OCI-LY1 (cell line): ENCODE measurements around the gene FBLIM1.

Source experiments
- H2AFZ ChIP-seq: fragments of 200-600 bp; sonication (generic), shearing (Covaris generic); 2 replicates; pipeline ENCODE4 v1.6.0; 2014; ENCODE audit warnings: antibody characterized with exemption, mild to moderate bottlenecking, low read length
- H3F3A ChIP-seq: fragments of 200-600 bp; sonication (generic), shearing (Covaris generic); 2 replicates; pipeline ENCODE4 v1.6.0; 2014; ENCODE audit warnings: mild to moderate bottlenecking, antibody characterized with exemption, low read length, moderate library complexity; ENCODE audit not compliant: insufficient read depth
- H3K27ac ChIP-seq: fragments of 200-600 bp; sonication (generic); 2 replicates; pipeline ENCODE4 v1.5.1; 2014; ENCODE audit warnings: low read length, mixed run types, mild to moderate bottlenecking, low read depth; ENCODE audit not compliant: poor library complexity, severe bottlenecking
- H3K27me3 ChIP-seq: fragments of 200-600 bp; sonication (generic); 2 replicates; pipeline ENCODE4 v1.6.0; 2014; ENCODE audit warnings: antibody characterized with exemption, mild to moderate bottlenecking, low read length, moderate library complexity; ENCODE audit not compliant: insufficient read depth
- H3K36me3 ChIP-seq: fragments of 200-600 bp; sonication (generic); 2 replicates; pipeline ENCODE4 v1.6.1; 2014; ENCODE audit warnings: mild to moderate bottlenecking, antibody characterized with exemption, low read length, moderate library complexity, mixed read lengths; ENCODE audit not compliant: insufficient read depth
- H3K4me1 ChIP-seq: fragments of 200-600 bp; sonication (generic); 2 replicates; pipeline ENCODE4 v1.5.1; 2014; ENCODE audit warnings: mild to moderate bottlenecking, low read length, moderate library complexity; ENCODE audit not compliant: insufficient read depth, severe bottlenecking
- H3K4me2 ChIP-seq: fragments of 200-600 bp; sonication (generic), shearing (Covaris generic); 2 replicates; pipeline ENCODE4 v1.6.1; 2014; ENCODE audit warnings: low read length
- H3K4me3 ChIP-seq: fragments of 200-600 bp; sonication (generic); 2 replicates; pipeline ENCODE4 v1.5.1; 2014; ENCODE audit warnings: low read length, low read depth, mild to moderate bottlenecking, mixed read lengths; ENCODE audit not compliant: poor library complexity, severe bottlenecking
- H3K79me2 ChIP-seq: fragments of 200-600 bp; shearing (Covaris generic); 2 replicates; pipeline ENCODE4 v1.6.1; 2016; ENCODE audit warnings: mixed run types, low read length, mixed read lengths; ENCODE audit not compliant: insufficient read depth
- H3K9ac ChIP-seq: fragments of 200-600 bp; sonication (generic), shearing (Covaris generic); 2 replicates; pipeline ENCODE4 v1.6.1; 2014; ENCODE audit warnings: mild to moderate bottlenecking, low read length, mixed read lengths
- H3K9me2 ChIP-seq: fragments of 200-600 bp; sonication (generic), shearing (Covaris generic); 2 replicates; pipeline ENCODE4 v1.6.1; 2014; ENCODE audit warnings: low read depth, mild to moderate bottlenecking, low read length, mixed read lengths
- H3K9me3 ChIP-seq: fragments of 200-600 bp; shearing (Covaris generic); 2 replicates; pipeline ENCODE4 v1.6.1; 2014; ENCODE audit warnings: low read length, mixed read lengths
- H4K20me1 ChIP-seq: fragments of 200-600 bp; sonication (generic), shearing (Covaris generic); 2 replicates; pipeline ENCODE4 v1.6.0; 2016; ENCODE audit warnings: mild to moderate bottlenecking, low read length; ENCODE audit not compliant: insufficient read depth
- CTCF ChIP-seq: fragments of 200-600 bp; sonication (generic), shearing (Covaris generic); IDR thresholded peaks from 2 replicates; pipeline ENCODE4 v1.5.1; 2017; ENCODE audit warnings: mild to moderate bottlenecking, antibody characterized with exemption, low read length, moderate library complexity, mixed read lengths
- EZH2 ChIP-seq: fragments of 200-600 bp; sonication (generic), shearing (Covaris generic); IDR thresholded peaks from 2 replicates; pipeline ENCODE4 v1.8.0; 2017; ENCODE audit warnings: borderline replicate concordance, mixed run types, mild to moderate bottlenecking, antibody characterized with exemption, low read length, moderate library complexity, mixed read lengths

FBLIM1 gene

GRCh38 chr1:15736038-15736891, 22.3 kb upstream of the FBLIM1 start, which contains the start of gene SLC25A34:
TSS of gene SLC25A34 (plus strand) at chr1:15736258. CDS start at chr1:15736486, 228 bp downstream.
- H3F3A ChIP-seq = no peaks in the 10 kb centered on the region

GRCh38 chr1:15736892-15737261, 21.7 kb upstream of the FBLIM1 start:
- no peak for TF ChIP-seq EZH2
- no peak for TF ChIP-seq CTCF
- Histone ChIP-seq H4K20me1 (no peaks in the 10 kb centered on the region), H3K4me3 (no peak overlapping the region), H3K27ac (no peak overlapping the region), H3K27me3 (no peaks in the 10 kb centered on the region), H3K9ac (no peak overlapping the region), H3K9me3 (no peaks in the 10 kb centered on the region), H3K4me1 (no peaks in the 10 kb centered on the region), H3F3A (no peaks in the 10 kb centered on the region), H3K36me3 (peaks cover 17% of the 10 kb centered on the region), H3K4me2 (no peak overlapping the region), H3K9me2 (no peaks in the 10 kb centered on the region), H3K79me2 (no peaks in the 10 kb centered on the region), H2AFZ (no peak overlapping the region)

More at GRCh38 chr1:15736038-15736891, 22.3 kb upstream of the FBLIM1 start, which contains the start of gene SLC25A34:
- H4K20me1 ChIP-seq = no peaks in the 10 kb centered on the region
- H3K27ac ChIP-seq = no peak within 1 kb of the TSS
- no peak within 1 kb of the TSS for H3K9ac ChIP-seq
- TF ChIP-seq EZH2 (no peak), CTCF (no peak)
- no peaks in the 10 kb centered on the region for H3K4me1 ChIP-seq
- no peaks in the 10 kb centered on the region for H3K27me3 ChIP-seq
- H2AFZ ChIP-seq = no peak within 1 kb of the TSS
- no peak within 1 kb of the TSS for H3K4me3 ChIP-seq
- H3K9me3 ChIP-seq = no peaks in the 10 kb centered on the region
- peaks cover 23% of the 10 kb centered on the region for H3K36me3 ChIP-seq
- no peak within 1 kb of the TSS for H3K4me2 ChIP-seq
- H3K9me2 ChIP-seq = no peaks in the 10 kb centered on the region
- H3K79me2 ChIP-seq = no peaks in the 10 kb centered on the region

- Histone ChIP-seq H3K9me3 (no peaks in the 10 kb centered on the region), H3K27ac (no peak overlapping the region), H2AFZ (no peak overlapping the region), H3K4me3 (no peak overlapping the region), H3K36me3 (peaks cover 9% of the 10 kb centered on the region; the same call in 1 of the 2 replicates), H3K4me1 (no peaks in the 10 kb centered on the region), H3K4me2 (no peak overlapping the region), H4K20me1 (no peaks in the 10 kb centered on the region), H3K79me2 (no peaks in the 10 kb centered on the region), H3F3A (no peaks in the 10 kb centered on the region), H3K27me3 (no peaks in the 10 kb centered on the region), H3K9ac (no peak overlapping the region), H3K9me2 (no peaks in the 10 kb centered on the region)
- TF ChIP-seq CTCF (no peak), EZH2 (no peak)
These were observed 21.0 kb upstream of the FBLIM1 start for GRCh38 chr1:15737324-15738319.
